Activated CD4-positive, CD25-positive, alpha-beta regulatory T cell (primary cell): ENCODE measurements around the gene GRM1.

Source experiments
- DNase-seq, 4 experiments: peaks; one replicate each; lab custom pipeline; 2025; lab: John Stamatoyannopoulos, UW

GRM1 gene

DNA sequence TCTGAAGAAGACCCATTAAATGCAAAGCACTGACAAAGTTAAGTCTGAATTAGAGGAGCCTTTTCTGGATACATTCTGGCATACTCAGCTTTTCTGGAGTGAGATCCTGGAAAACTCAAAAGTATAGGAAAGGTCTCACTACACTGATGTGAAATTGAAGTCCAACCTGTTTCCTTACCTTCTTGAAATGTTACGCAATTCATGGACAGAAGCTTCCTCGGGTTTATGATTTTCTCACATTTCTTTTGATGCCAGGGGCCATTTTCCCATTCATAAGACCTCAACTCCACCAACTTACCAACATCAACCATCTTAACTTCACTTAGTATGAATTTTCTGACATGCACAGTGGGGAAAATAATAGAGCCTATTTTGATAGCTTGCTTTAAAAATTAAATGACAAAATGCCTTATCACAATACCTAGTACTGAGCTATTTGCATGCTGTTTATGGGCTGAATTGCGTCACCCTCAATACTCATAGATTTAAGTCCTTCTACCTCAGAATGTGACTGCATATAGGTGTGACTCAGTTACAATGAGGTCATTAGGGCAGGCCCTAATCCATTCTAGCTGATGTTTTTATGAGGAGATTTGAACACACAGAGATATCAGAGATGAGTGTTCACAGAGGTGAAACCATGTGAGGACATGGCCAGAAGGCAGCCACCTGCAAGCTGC lies 441.4 kb downstream of the GRM1 start:
- DNase-seq, result no peak

- no peak for DNase-seq
Observed at GRCh38 chr6:146472918-146473317, 444.1 kb downstream of the GRM1 start.

DNA sequence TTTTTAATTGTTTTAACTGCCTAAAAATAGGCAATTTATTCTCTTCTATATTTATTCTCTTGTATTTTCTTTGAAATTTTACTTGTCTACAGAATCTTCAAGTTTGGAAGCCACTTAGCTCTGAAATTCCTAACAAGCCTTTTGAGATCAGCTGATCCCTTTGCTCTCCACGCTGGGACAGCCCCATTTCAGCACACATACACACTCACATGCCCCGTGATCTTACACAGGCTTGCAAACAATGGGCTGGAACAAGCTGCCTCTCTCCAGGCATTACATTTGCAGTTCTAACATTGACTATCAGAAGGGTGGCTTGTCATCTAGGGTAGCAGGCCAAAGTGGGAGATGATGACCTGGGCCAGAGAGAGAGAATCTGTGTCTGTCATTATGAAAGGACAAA lies 452.7 kb downstream of the GRM1 start:
- no peak for DNase-seq

DNA sequence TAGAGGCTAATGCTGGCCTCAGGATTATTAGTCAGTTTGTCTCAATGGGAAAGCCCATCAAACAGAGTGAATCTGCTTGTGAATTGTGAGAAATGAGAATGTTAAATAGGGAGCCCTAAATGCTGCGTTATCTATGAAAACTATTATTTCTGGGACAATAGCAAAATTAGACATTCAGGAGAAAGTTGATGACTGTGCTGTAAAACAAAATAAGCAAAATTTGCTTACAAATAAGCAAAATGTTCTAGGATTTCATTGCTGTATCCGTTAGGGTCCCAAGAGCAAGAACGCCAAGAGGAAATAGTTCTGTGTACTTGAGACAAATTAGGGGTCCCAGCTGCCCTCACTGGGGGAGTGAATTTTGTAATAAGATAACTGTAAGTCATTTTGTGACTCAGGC lies 455.5 kb downstream of the GRM1 start:
- DNase-seq, result no peak
